ENCODE results near the gene RNF126.

The RNF126 gene

GRCh38 chr19:616747-617526, 46.1 kb downstream of the RNF126 start:
- H3K27me3 ChIP-seq (ENCODE audit: insufficient read depth, poor library complexity, severe bottlenecking), result no peaks in the 10 kb centered on the region
- H3K27ac ChIP-seq (replicated peaks), result no peak overlapping the region
- TF ChIP-seq CTCF (IDR thresholded peaks at IDR 0.05; ENCODE audit: insufficient read depth, low read length) (no peak), REST (IDR thresholded peaks at IDR 0.05; ENCODE audit: insufficient replicate concordance, low read depth) (no peak), GABPA (IDR thresholded peaks at IDR 0.05; ENCODE audit: low read depth) (no peak), POLR2AphosphoS5 (IDR thresholded peaks at IDR 0.05; ENCODE audit: low read depth) (no peak), SPI1 (IDR thresholded peaks at IDR 0.05; ENCODE audit: borderline replicate concordance, low read depth) (no peak)
- H3K4me3 ChIP-seq (replicated peaks; ENCODE audit: insufficient read depth, low read length), result no peak overlapping the region
- no peak for DNase-seq (ENCODE audit: low read depth in 1 of 2, low spot score in 1 of 2)

GRCh38 chr19:616062-616700, 46.8 kb downstream of the RNF126 start:
- Histone ChIP-seq H3K4me3 (replicated peaks; ENCODE audit: insufficient read depth, low read length) (no peak overlapping the region), H3K27ac (replicated peaks) (no peak overlapping the region), H3K27me3 (ENCODE audit: insufficient read depth, poor library complexity, severe bottlenecking) (no peaks in the 10 kb centered on the region)
- no peak for DNase-seq (ENCODE audit: low read depth in 1 of 2, low spot score in 1 of 2)
- TF ChIP-seq SPI1 (IDR thresholded peaks at IDR 0.05; ENCODE audit: borderline replicate concordance, low read depth), result no peak
- no peak for TF ChIP-seq REST (IDR thresholded peaks at IDR 0.05; ENCODE audit: insufficient replicate concordance, low read depth)
- TF ChIP-seq POLR2AphosphoS5 (IDR thresholded peaks at IDR 0.05; ENCODE audit: low read depth), result no peak
- no peak for TF ChIP-seq GABPA (IDR thresholded peaks at IDR 0.05; ENCODE audit: low read depth)
- TF ChIP-seq CTCF (IDR thresholded peaks at IDR 0.05; ENCODE audit: insufficient read depth, low read length), result no peak

- no peaks in the 10 kb centered on the region for H3K27me3 ChIP-seq (ENCODE audit: insufficient read depth, poor library complexity, severe bottlenecking)
- no peak overlapping the region for H3K27ac ChIP-seq (replicated peaks)
- no peak overlapping the region for H3K4me3 ChIP-seq (replicated peaks; ENCODE audit: insufficient read depth, low read length)
- TF ChIP-seq GABPA (IDR thresholded peaks at IDR 0.05; ENCODE audit: low read depth), result no peak
- TF ChIP-seq CTCF (IDR thresholded peaks at IDR 0.05; ENCODE audit: insufficient read depth, low read length), result no peak
- no peak for TF ChIP-seq POLR2AphosphoS5 (IDR thresholded peaks at IDR 0.05; ENCODE audit: low read depth)
- TF ChIP-seq SPI1 (IDR thresholded peaks at IDR 0.05; ENCODE audit: borderline replicate concordance, low read depth), result no peak
- no peak for TF ChIP-seq REST (IDR thresholded peaks at IDR 0.05; ENCODE audit: insufficient replicate concordance, low read depth)
- DNase-seq (ENCODE audit: low read depth in 1 of 2, low spot score in 1 of 2), result no peak
Observed at GRCh38 chr19:615619-616018, 47.4 kb downstream of the RNF126 start.

All from HL-60 (cell line).